DND-41 (cell line): Measurements from ENCODE around the gene LILRB5.
A peak's percentile ranks its signal among the peaks of the same experiment; 100 is the strongest.
"Not testable (repeated sequence)": the region's sequence is repeated elsewhere in the genome, so short reads cannot be mapped to it uniquely, and the experiment has no call there.

Source experiments
- ATAC-seq: fragments of 200-7000 bp; cut with Tn5 transposase; 3 replicates; pipeline ENCODE4 v1.9.1; 2021; ENCODE audit warnings: low read depth; ENCODE audit not compliant: insufficient read depth
- DNase-seq: peaks from one replicate; pipeline ENCODE4 v3.0.0-alpha.2; 2020
- H2AFZ ChIP-seq: 2 replicates; pipeline ENCODE4 v1.6.0; 2012; ENCODE audit warnings: low read depth, low read length
- H3K27ac ChIP-seq: 2 replicates; pipeline ENCODE4 v1.5.1; 2012; ENCODE audit warnings: low read length, inconsistent platforms
- H3K27me3 ChIP-seq: fragments of 200-600 bp; sonication (generic); 2 replicates; pipeline ENCODE4 v1.6.0; 2012; ENCODE audit warnings: low read length, mild to moderate bottlenecking, inconsistent platforms; ENCODE audit not compliant: insufficient read depth, poor library complexity
- H3K36me3 ChIP-seq: 2 replicates; pipeline ENCODE4 v1.5.1; 2012; ENCODE audit warnings: low read length, inconsistent platforms; ENCODE audit not compliant: insufficient read depth
- H3K4me1 ChIP-seq: 2 replicates; pipeline ENCODE4 v1.5.1; 2012; ENCODE audit warnings: mild to moderate bottlenecking, low read length; ENCODE audit not compliant: insufficient read depth
- H3K4me2 ChIP-seq: 2 replicates; pipeline ENCODE4 v1.6.0; 2012; ENCODE audit warnings: mild to moderate bottlenecking, moderate library complexity, low read length, inconsistent platforms; ENCODE audit not compliant: insufficient read depth
- H3K4me3 ChIP-seq, 2 experiments: fragments of 200-600 bp in 1 of 2; shearing (Covaris generic) in 1 of 2; 2 replicates each; pipeline ENCODE4 v1.5.1; 2012 to 2016; ENCODE audit warnings: inconsistent platforms in 2 of 2, low read length in 2 of 2, mild to moderate bottlenecking in 2 of 2, low read depth in 1 of 2, moderate library complexity in 1 of 2
- H3K79me2 ChIP-seq: 2 replicates; pipeline ENCODE4 v1.6.0; 2012; ENCODE audit warnings: low read length, inconsistent platforms; ENCODE audit not compliant: insufficient read depth
- H3K9ac ChIP-seq: 2 replicates; pipeline ENCODE4 v1.6.0; 2012; ENCODE audit warnings: low read depth, mild to moderate bottlenecking, inconsistent platforms, low read length, moderate library complexity
- H3K9me3 ChIP-seq: 2 replicates; pipeline ENCODE4 v1.5.1; 2012; ENCODE audit warnings: low read length, moderate library complexity, mild to moderate bottlenecking, inconsistent platforms; ENCODE audit not compliant: insufficient read depth, severe bottlenecking
- H4K20me1 ChIP-seq: 2 replicates; pipeline ENCODE4 v1.6.0; 2012; ENCODE audit warnings: low read length; ENCODE audit not compliant: insufficient read depth
- EZH2 ChIP-seq: IDR thresholded peaks from 3 replicates; pipeline ENCODE4 v1.6.1; 2012; ENCODE audit warnings: borderline replicate concordance, low read depth, mild to moderate bottlenecking, moderate library complexity, low read length, inconsistent platforms; ENCODE audit not compliant: severe bottlenecking
- TF ChIP-seq, protein P1 (sequence below): IDR thresholded peaks from 2 replicates; pipeline ENCODE4 v1.5.1; 2012; ENCODE audit warnings: borderline replicate concordance, low read length, moderate library complexity, mild to moderate bottlenecking; ENCODE audit not compliant: poor library complexity, severe bottlenecking; ENCODE audit errors: extremely low read depth

The LILRB5 gene

DNA sequence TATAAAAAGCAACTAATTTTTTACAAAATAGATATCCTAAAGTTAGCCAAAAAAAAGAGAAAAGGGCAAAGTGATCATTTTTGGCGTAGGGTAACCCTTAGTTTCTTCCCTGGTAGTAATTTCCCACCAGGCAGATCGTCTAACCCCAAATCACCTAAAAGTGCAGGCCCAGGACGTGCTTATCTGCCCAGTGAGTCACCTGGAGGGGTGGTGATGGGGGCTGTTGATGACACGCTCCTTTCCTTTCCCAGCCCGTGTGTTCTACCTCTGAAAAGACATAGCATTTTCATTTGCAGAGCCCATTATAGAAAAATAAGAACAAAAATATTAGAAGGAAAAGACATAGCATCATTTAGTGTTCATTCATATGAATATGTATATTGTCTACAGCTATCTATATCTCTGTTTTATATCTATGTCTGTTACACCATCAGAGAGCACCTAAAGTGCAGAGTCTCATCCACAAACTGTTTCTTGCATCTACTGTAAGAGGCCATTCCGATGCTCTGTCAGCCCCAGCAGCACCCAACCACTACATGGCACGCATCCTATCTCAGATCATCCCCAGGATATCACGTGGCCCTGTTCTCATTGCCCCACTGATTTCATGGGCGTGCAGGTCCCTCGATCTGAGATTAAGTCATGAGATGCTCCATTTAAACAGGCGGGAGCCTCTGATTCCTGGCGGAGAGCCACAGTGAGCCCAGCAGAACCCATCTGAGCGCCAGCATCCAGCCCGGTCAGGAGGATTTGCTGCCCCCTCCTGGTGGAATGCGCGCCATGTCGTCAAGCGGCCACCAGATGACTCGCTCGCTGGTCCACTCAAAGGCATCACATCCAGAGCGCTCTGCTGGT lies 25.8 kb downstream of the LILRB5 start:
- TF ChIP-seq EZH2: no peak
- TF ChIP-seq, protein P1, sequence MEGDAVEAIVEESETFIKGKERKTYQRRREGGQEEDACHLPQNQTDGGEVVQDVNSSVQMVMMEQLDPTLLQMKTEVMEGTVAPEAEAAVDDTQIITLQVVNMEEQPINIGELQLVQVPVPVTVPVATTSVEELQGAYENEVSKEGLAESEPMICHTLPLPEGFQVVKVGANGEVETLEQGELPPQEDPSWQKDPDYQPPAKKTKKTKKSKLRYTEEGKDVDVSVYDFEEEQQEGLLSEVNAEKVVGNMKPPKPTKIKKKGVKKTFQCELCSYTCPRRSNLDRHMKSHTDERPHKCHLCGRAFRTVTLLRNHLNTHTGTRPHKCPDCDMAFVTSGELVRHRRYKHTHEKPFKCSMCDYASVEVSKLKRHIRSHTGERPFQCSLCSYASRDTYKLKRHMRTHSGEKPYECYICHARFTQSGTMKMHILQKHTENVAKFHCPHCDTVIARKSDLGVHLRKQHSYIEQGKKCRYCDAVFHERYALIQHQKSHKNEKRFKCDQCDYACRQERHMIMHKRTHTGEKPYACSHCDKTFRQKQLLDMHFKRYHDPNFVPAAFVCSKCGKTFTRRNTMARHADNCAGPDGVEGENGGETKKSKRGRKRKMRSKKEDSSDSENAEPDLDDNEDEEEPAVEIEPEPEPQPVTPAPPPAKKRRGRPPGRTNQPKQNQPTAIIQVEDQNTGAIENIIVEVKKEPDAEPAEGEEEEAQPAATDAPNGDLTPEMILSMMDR: peak; percentile 97
- Histone ChIP-seq H3K4me3 (no peak overlapping the region), H3K9ac (no peak overlapping the region), H2AFZ (no peak overlapping the region), H3K36me3 (no peaks in the 10 kb centered on the region), H3K4me2 (no peak overlapping the region), H3K9me3 (no peaks in the 10 kb centered on the region), H3K4me1 (no peaks in the 10 kb centered on the region), H4K20me1 (no peaks in the 10 kb centered on the region), H3K27me3 (no peaks in the 10 kb centered on the region), H3K27ac (no peak overlapping the region), H3K79me2 (no peaks in the 10 kb centered on the region)
- DNase-seq (peak; percentile 82), ATAC-seq (peak; percentile 99)

- H3K4me3 ChIP-seq: no peak overlapping the region
- no peak overlapping the region for H3K27ac ChIP-seq
- no peaks in the 10 kb centered on the region for H3K4me1 ChIP-seq
- H3K9me3 ChIP-seq: no peaks in the 10 kb centered on the region
- no peaks in the 10 kb centered on the region for H3K36me3 ChIP-seq
- H3K4me2 ChIP-seq: no peak overlapping the region
- no peaks in the 10 kb centered on the region for H3K27me3 ChIP-seq
- no peak overlapping the region for H2AFZ ChIP-seq
- ATAC-seq: no peak
- H3K9ac ChIP-seq: no peak overlapping the region
- TF ChIP-seq, protein P1: no peak
- no peak for TF ChIP-seq EZH2
- no peak for DNase-seq
- no peaks in the 10 kb centered on the region for H4K20me1 ChIP-seq
- H3K79me2 ChIP-seq: no peaks in the 10 kb centered on the region
Observed at GRCh38 chr19:54230031-54230430, 27.0 kb downstream of the LILRB5 start.

DNA sequence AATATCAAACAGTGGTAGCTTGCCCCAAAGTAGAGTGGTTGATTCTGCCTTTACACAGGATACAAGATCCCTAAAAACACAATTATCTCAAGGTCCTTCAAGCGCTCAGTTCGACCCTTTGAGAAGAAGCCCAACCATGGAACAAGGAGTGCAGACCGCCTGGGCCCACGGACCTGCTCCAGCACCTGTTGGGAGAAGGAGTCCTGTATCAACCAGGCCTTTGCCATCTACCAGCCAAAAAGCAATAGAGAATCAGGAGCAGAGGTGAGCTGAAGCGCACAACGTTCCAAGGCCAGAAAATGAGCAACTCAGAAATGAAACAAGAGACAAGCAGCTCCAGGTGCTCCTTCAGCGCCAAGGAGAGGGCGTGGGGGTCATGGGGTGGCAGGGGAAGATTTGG lies 27.9 kb downstream of the LILRB5 start:
- Histone ChIP-seq H3K9ac (no peak overlapping the region), H3K27ac (no peak overlapping the region), H3K4me3 (no peak overlapping the region), H3K9me3 (no peaks in the 10 kb centered on the region), H4K20me1 (no peaks in the 10 kb centered on the region), H3K4me2 (no peak overlapping the region), H2AFZ (no peak overlapping the region), H3K36me3 (no peaks in the 10 kb centered on the region), H3K79me2 (no peaks in the 10 kb centered on the region), H3K27me3 (no peaks in the 10 kb centered on the region), H3K4me1 (no peaks in the 10 kb centered on the region)
- DNase-seq: no peak
- TF ChIP-seq, protein P1: no peak
- no peak for TF ChIP-seq EZH2
- no peak for ATAC-seq

GRCh38 chr19:54224619-54225018 lies 32.5 kb downstream of the LILRB5 start:
- not testable (repeated sequence) for H3K36me3 ChIP-seq, ATAC-seq, H3K4me1 ChIP-seq, H3K9ac ChIP-seq, H3K9me3 ChIP-seq, H3K4me2 ChIP-seq, H3K27me3 ChIP-seq, H3K4me3 ChIP-seq, H3K27ac ChIP-seq, H2AFZ ChIP-seq, H4K20me1 ChIP-seq, H3K79me2 ChIP-seq, DNase-seq

DNA sequence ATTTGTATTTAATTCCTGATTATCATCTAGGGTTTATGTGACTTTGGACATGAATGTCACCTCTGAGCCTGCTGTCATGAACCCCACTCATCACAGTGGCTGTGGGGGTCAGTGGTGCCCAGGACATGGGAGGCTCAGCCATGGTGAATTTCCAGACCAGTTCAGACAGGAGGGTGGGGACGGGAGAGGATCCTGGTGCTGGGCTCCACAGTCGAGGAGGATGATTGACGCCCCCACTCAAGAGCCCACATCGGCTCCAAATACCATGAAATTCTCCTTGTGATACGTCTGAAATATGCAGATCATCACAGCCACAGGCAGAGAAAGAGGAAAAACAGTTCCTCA lies 33.2 kb downstream of the LILRB5 start:
- H3K27me3 ChIP-seq, H3K36me3 ChIP-seq, H3K4me3 ChIP-seq, H3K79me2 ChIP-seq, H2AFZ ChIP-seq, H3K9me3 ChIP-seq, H4K20me1 ChIP-seq, ATAC-seq, H3K9ac ChIP-seq, DNase-seq, H3K4me1 ChIP-seq, H3K4me2 ChIP-seq, H3K27ac ChIP-seq: not testable (repeated sequence)

- DNase-seq, H3K27me3 ChIP-seq, H3K4me3 ChIP-seq, H4K20me1 ChIP-seq, H3K4me1 ChIP-seq, H3K4me2 ChIP-seq, H2AFZ ChIP-seq, H3K27ac ChIP-seq, H3K79me2 ChIP-seq, H3K9ac ChIP-seq, H3K36me3 ChIP-seq, H3K9me3 ChIP-seq: not testable (repeated sequence)
- peak; percentile 14; the same call in 1 of the 3 replicates for ATAC-seq
Observed at GRCh38 chr19:54223277-54223936, 33.7 kb downstream of the LILRB5 start.
